T47D (cell line): Measurements from ENCODE around the gene CTNNA1.

Experiments
- DNase-seq, 2 experiments: peaks; one replicate each; pipeline versions ENCODE4 v3.0.0 to v3.0.0-alpha.2; 2011 to 2012; ENCODE audit warnings: low read depth in 1 of 2, low spot score in 1 of 2
- JUND ChIP-seq: IDR thresholded peaks from 2 replicates; pipeline ENCODE4 v1.6.1; 2012; ENCODE audit warnings: low read depth
- in situ Hi-C: cut with HindIII; loops from 2 replicates; pipeline ENCODE4 v1.10.0; 2016; ENCODE audit warnings: low sequenced_read_pairs, low pct_unique_long_range_greater_than_20kb

The CTNNA1 gene

GRCh38 chr5:138841531-138841930 is 88.3 kb downstream of the CTNNA1 start:
- no peak for DNase-seq
- in situ Hi-C loops, result no loop called here
- no peak for TF ChIP-seq JUND

GRCh38 chr5:138843316-138844124 is 90.3 kb downstream of the CTNNA1 start:
- in situ Hi-C loops, result no loop called here
- DNase-seq, result no peak
- TF ChIP-seq JUND, result no peak

GRCh38 chr5:138844125-138844461 is 90.9 kb downstream of the CTNNA1 start:
- no peak for DNase-seq
- TF ChIP-seq JUND, result no peak
- in situ Hi-C loops, result no loop called here

- no peak for TF ChIP-seq JUND
- DNase-seq, result peak; percentile 42 to 86
These were observed 91.7 kb downstream of the CTNNA1 start for GRCh38 chr5:138844812-138845513.

GRCh38 chr5:138849439-138849838 is 96.2 kb downstream of the CTNNA1 start:
- in situ Hi-C loops, result no loop called here
- no peak for DNase-seq

More at GRCh38 chr5:138844812-138845513, 91.7 kb downstream of the CTNNA1 start:
- in situ Hi-C loops, result no loop called here

GRCh38 chr5:138849882-138850281 is 96.7 kb downstream of the CTNNA1 start:
- DNase-seq, result no peak
- in situ Hi-C loops, result no loop called here
- TF ChIP-seq JUND, result no peak

More at GRCh38 chr5:138849439-138849838, 96.2 kb downstream of the CTNNA1 start:
- TF ChIP-seq JUND, result no peak

GRCh38 chr5:138850865-138851435 is 97.7 kb downstream of the CTNNA1 start:
- in situ Hi-C loops, result no loop called here
- TF ChIP-seq JUND, result no peak
- DNase-seq, result no peak

- in situ Hi-C loops, result no loop called here
- no peak for DNase-seq
- TF ChIP-seq JUND, result no peak
These were observed 99.9 kb downstream of the CTNNA1 start for GRCh38 chr5:138853132-138853531.

- in situ Hi-C loops, result no loop called here
- no peak for TF ChIP-seq JUND
- no peak for DNase-seq
These were observed 113.8 kb downstream of the CTNNA1 start for GRCh38 chr5:138867011-138867410.

GRCh38 chr5:138869038-138869437 is 115.8 kb downstream of the CTNNA1 start:
- in situ Hi-C loops, result no loop called here
- DNase-seq, result no peak
- TF ChIP-seq JUND, result no peak

- in situ Hi-C loops, result no loop called here
- no peak for DNase-seq
- no peak for TF ChIP-seq JUND
These were observed 116.7 kb downstream of the CTNNA1 start for GRCh38 chr5:138869763-138870500.

GRCh38 chr5:138870611-138871010 is 117.4 kb downstream of the CTNNA1 start:
- TF ChIP-seq JUND, result no peak
- DNase-seq, result no peak
- in situ Hi-C loops, result no loop called here
